NB4 (cell line): ENCODE results near the gene EPB41L3.

ENCODE experiments used
- CTCF ChIP-seq: IDR thresholded peaks from one replicate; pipeline ENCODE4 v1.5.1; 2012; ENCODE audit warnings: low read depth, low read length
- MAX ChIP-seq: IDR thresholded peaks from 2 replicates; pipeline ENCODE4 v1.6.1; 2011; ENCODE audit warnings: low read depth, low read length
- POLR2A ChIP-seq: IDR thresholded peaks from 2 replicates; pipeline ENCODE4 v1.6.1; 2011; ENCODE audit warnings: mild to moderate bottlenecking; ENCODE audit not compliant: insufficient read length; ENCODE audit errors: extremely low read depth

- TF ChIP-seq CTCF (no peak), MAX (no peak), POLR2A (no peak)
Measured at GRCh38 chr18:5449858-5450509, 93.8 kb downstream of the EPB41L3 start.
